Karpas-422 (cell line): ENCODE results near the gene PIK3R2. TPM values are rescaled to one million over a fixed set of nuclear protein-coding genes. Genes with fewer than 3 reads are reported as not detected.
"Not testable (repeated sequence)": the region's sequence is repeated elsewhere in the genome, so short reads cannot be mapped to it uniquely, and the experiment has no call there.

Experiments used
- DNase-seq: peaks from one replicate; pipeline ENCODE4 v3.0.0-alpha.2; 2015
- H2AFZ ChIP-seq: fragments of 200-600 bp; sonication (generic); 2 replicates; pipeline ENCODE4 v1.6.1; 2014; ENCODE audit warnings: antibody characterized with exemption, low read length, mixed read lengths
- H3K27ac ChIP-seq: fragments of 200-600 bp; sonication (generic); 2 replicates; pipeline ENCODE4 v1.5.1; 2014; ENCODE audit warnings: mild to moderate bottlenecking, low read length, moderate library complexity
- H3K27me3 ChIP-seq: fragments of 200-600 bp; sonication (generic); 2 replicates; pipeline ENCODE4 v1.6.1; 2014; ENCODE audit warnings: low read length, mixed read lengths
- H3K36me3 ChIP-seq: fragments of 200-600 bp; sonication (generic); 2 replicates; pipeline ENCODE4 v1.6.1; 2014; ENCODE audit warnings: low read length, mixed read lengths; ENCODE audit not compliant: insufficient read depth
- H3K4me1 ChIP-seq: fragments of 200-600 bp; sonication (generic); 2 replicates; pipeline ENCODE4 v1.6.1; 2014; ENCODE audit warnings: mild to moderate bottlenecking, low read length, mixed read lengths
- H3K4me2 ChIP-seq: fragments of 200-600 bp; sonication (generic); 2 replicates; pipeline ENCODE4 v1.6.1; 2014; ENCODE audit warnings: low read length, low read depth, mild to moderate bottlenecking; ENCODE audit not compliant: poor library complexity, severe bottlenecking
- H3K4me3 ChIP-seq: fragments of 200-600 bp; sonication (generic); 2 replicates; pipeline ENCODE4 v1.5.1; 2014; ENCODE audit warnings: mild to moderate bottlenecking, antibody characterized with exemption, low read length, mixed read lengths
- H3K79me2 ChIP-seq: fragments of 200-600 bp; sonication (generic); 2 replicates; pipeline ENCODE4 v1.6.1; 2014; ENCODE audit warnings: mild to moderate bottlenecking, low read length, mixed read lengths
- H3K9ac ChIP-seq: fragments of 200-600 bp; sonication (generic); 2 replicates; pipeline ENCODE4 v1.6.0; 2014; ENCODE audit warnings: low read length
- H3K9me2 ChIP-seq: fragments of 200-600 bp; sonication (generic), shearing (Covaris generic); replicated peaks from 2 replicates; pipeline ENCODE4 v1.6.0; 2014; ENCODE audit warnings: mild to moderate bottlenecking, low read length, moderate library complexity; ENCODE audit not compliant: insufficient read depth
- H3K9me3 ChIP-seq: fragments of 300-700, 200-600 bp; sonication (generic); 2 replicates; pipeline ENCODE4 v1.6.1; 2014; ENCODE audit warnings: low read length, mixed read lengths
- H4K20me1 ChIP-seq: fragments of 200-600 bp; sonication (generic); 2 replicates; pipeline ENCODE4 v1.6.1; 2014; ENCODE audit warnings: mild to moderate bottlenecking, antibody characterized with exemption, low read length, low read depth; ENCODE audit not compliant: insufficient read depth
- total RNA-seq: library from RNA; depleted of rRNA; stranded (reverse); fragments of >200 nt; shearing (Covaris generic); gene quantifications from 2 replicates; pipeline ENCODE4 v1.2.3, GENCODE V29; 2014; ENCODE audit warnings: low replicate concordance

The PIK3R2 gene
- total RNA-seq, 1 experiment from 2014 or later = 5.1 TPM

- Histone ChIP-seq H2AFZ (no peak overlapping the region), H3K9me3 (no peaks in the 10 kb centered on the region), H3K27me3 (no peaks in the 10 kb centered on the region), H3K9me2 (no peaks in the 10 kb centered on the region), H3K27ac (no peak overlapping the region), H3K79me2 (peaks cover 22% of the 10 kb centered on the region), H3K36me3 (peaks cover 8% of the 10 kb centered on the region; the same call in 1 of the 2 replicates), H3K9ac (no peak overlapping the region), H4K20me1 (no peaks in the 10 kb centered on the region), H3K4me2 (no peak overlapping the region), H3K4me1 (peaks cover 31% of the 10 kb centered on the region), H3K4me3 (no peak overlapping the region)
- DNase-seq = no peak
These were observed 5.5 kb downstream of the PIK3R2 start for GRCh38 chr19:18158467-18158866.

- not testable (repeated sequence) for H3K4me3 ChIP-seq, H3K9me3 ChIP-seq, DNase-seq, H4K20me1 ChIP-seq, H2AFZ ChIP-seq, H3K4me2 ChIP-seq, H3K9ac ChIP-seq, H3K36me3 ChIP-seq, H3K27ac ChIP-seq, H3K27me3 ChIP-seq, H3K9me2 ChIP-seq
- peaks cover 15% of the 10 kb centered on the region for H3K79me2 ChIP-seq
- H3K4me1 ChIP-seq = peaks cover 27% of the 10 kb centered on the region
These were observed 6.2 kb downstream of the PIK3R2 start for GRCh38 chr19:18159059-18159616.

- Histone ChIP-seq H3K27ac (no peak overlapping the region), H3K27me3 (no peaks in the 10 kb centered on the region), H4K20me1 (no peaks in the 10 kb centered on the region), H3K79me2 (peaks cover 10% of the 10 kb centered on the region), H3K4me3 (no peak overlapping the region), H3K9me2 (no peaks in the 10 kb centered on the region), H3K4me1 (peaks cover 22% of the 10 kb centered on the region), H3K4me2 (no peak overlapping the region), H3K9me3 (no peaks in the 10 kb centered on the region), H3K9ac (no peak overlapping the region), H3K36me3 (peaks cover 8% of the 10 kb centered on the region; the same call in 1 of the 2 replicates), H2AFZ (no peak overlapping the region)
- no peak for DNase-seq
These were observed 6.8 kb downstream of the PIK3R2 start for GRCh38 chr19:18159810-18160209.

GRCh38 chr19:18160493-18160970 is 7.6 kb downstream of the PIK3R2 start:
- peaks cover 22% of the 10 kb centered on the region for H3K4me1 ChIP-seq
- H3K4me3 ChIP-seq = peak overlapping the region; percentile 77
- H3K27ac ChIP-seq = no peak overlapping the region
- no peaks in the 10 kb centered on the region for H3K27me3 ChIP-seq
- H3K4me2 ChIP-seq = peak overlapping the region; percentile 84
- peak overlapping the region; percentile 83 for H3K9ac ChIP-seq
- H3K36me3 ChIP-seq = peaks cover 8% of the 10 kb centered on the region; the same call in 1 of the 2 replicates
- no peaks in the 10 kb centered on the region for H3K9me2 ChIP-seq
- no peaks in the 10 kb centered on the region for H3K9me3 ChIP-seq
- H3K79me2 ChIP-seq = peaks cover 5% of the 10 kb centered on the region
- no peak for DNase-seq
- no peaks in the 10 kb centered on the region for H4K20me1 ChIP-seq
- H2AFZ ChIP-seq = peak overlapping the region; percentile 71; the same call in 1 of the 2 replicates

GRCh38 chr19:18160971-18161635 is 8.1 kb downstream of the PIK3R2 start:
- Histone ChIP-seq H3K27ac (no peak overlapping the region), H3K9me3 (no peaks in the 10 kb centered on the region), H3K4me2 (peak overlapping the region; percentile 84), H3K9me2 (no peaks in the 10 kb centered on the region), H3K9ac (peak overlapping the region; percentile 83), H3K79me2 (peaks cover 4% of the 10 kb centered on the region; the same call in 1 of the 2 replicates), H4K20me1 (no peaks in the 10 kb centered on the region), H3K36me3 (peaks cover 8% of the 10 kb centered on the region; the same call in 1 of the 2 replicates), H3K27me3 (no peaks in the 10 kb centered on the region), H2AFZ (peak overlapping the region; percentile 71; the same call in 1 of the 2 replicates), H3K4me3 (peak overlapping the region; percentile 77), H3K4me1 (peaks cover 22% of the 10 kb centered on the region)
- DNase-seq = peak; percentile 94

- no peak overlapping the region for H3K4me2 ChIP-seq
- no peak overlapping the region for H2AFZ ChIP-seq
These were observed 8.7 kb downstream of the PIK3R2 start for GRCh38 chr19:18161636-18162002.

GRCh38 chr19:18164072-18164471 is 11.1 kb downstream of the PIK3R2 start:
- peaks cover 21% of the 10 kb centered on the region for H3K4me1 ChIP-seq
- H3K9me3 ChIP-seq = no peaks in the 10 kb centered on the region
- H3K27ac ChIP-seq = no peak overlapping the region
- peaks cover 15% of the 10 kb centered on the region; the same call in 1 of the 2 replicates for H3K36me3 ChIP-seq
- no peak overlapping the region for H3K4me2 ChIP-seq
- no peaks in the 10 kb centered on the region; the same call in 1 of the 2 replicates for H3K79me2 ChIP-seq
- DNase-seq = no peak
- H3K27me3 ChIP-seq = no peaks in the 10 kb centered on the region
- no peaks in the 10 kb centered on the region for H4K20me1 ChIP-seq
- H3K9me2 ChIP-seq = no peaks in the 10 kb centered on the region
- no peak overlapping the region for H2AFZ ChIP-seq
- no peak overlapping the region for H3K4me3 ChIP-seq
- H3K9ac ChIP-seq = no peak overlapping the region

More at GRCh38 chr19:18161636-18162002, 8.7 kb downstream of the PIK3R2 start:
- H3K36me3 ChIP-seq = peaks cover 8% of the 10 kb centered on the region; the same call in 1 of the 2 replicates
- no peaks in the 10 kb centered on the region for H3K9me2 ChIP-seq
- H3K9ac ChIP-seq = peak overlapping the region; percentile 13; the same call in 1 of the 2 replicates
- H3K79me2 ChIP-seq = peaks cover 4% of the 10 kb centered on the region; the same call in 1 of the 2 replicates
- no peak overlapping the region for H3K27ac ChIP-seq
- no peaks in the 10 kb centered on the region for H4K20me1 ChIP-seq
- DNase-seq = no peak
- H3K27me3 ChIP-seq = no peaks in the 10 kb centered on the region
- peaks cover 22% of the 10 kb centered on the region for H3K4me1 ChIP-seq
- H3K4me3 ChIP-seq = no peak overlapping the region
- no peaks in the 10 kb centered on the region for H3K9me3 ChIP-seq

GRCh38 chr19:18165794-18166544 is 13.0 kb downstream of the PIK3R2 start:
- Histone ChIP-seq H3K9me2 (no peaks in the 10 kb centered on the region), H3K9ac (no peak overlapping the region), H3K4me3 (no peak overlapping the region), H3K36me3 (peaks cover 15% of the 10 kb centered on the region; the same call in 1 of the 2 replicates), H3K4me1 (peaks cover 30% of the 10 kb centered on the region), H2AFZ (no peak overlapping the region), H3K27ac (no peak overlapping the region), H3K4me2 (no peak overlapping the region), H3K27me3 (no peaks in the 10 kb centered on the region), H4K20me1 (no peaks in the 10 kb centered on the region), H3K9me3 (no peaks in the 10 kb centered on the region), H3K79me2 (no peaks in the 10 kb centered on the region)
- DNase-seq = no peak
